Peyer's patch (tissue), 4 donors: ENCODE results near the gene CDKN2A. TPM values are rescaled to one million over a fixed set of nuclear protein-coding genes. Genes with fewer than 3 reads are reported as not detected.
A peak's percentile ranks its signal among the peaks of the same experiment; 100 is the strongest.

Experiments
- DNase-seq, 3 donors: peaks; one replicate each; pipeline ENCODE4 v3.0.0-alpha.2; 2017 to 2019
- H3K27ac ChIP-seq, 4 donors: fragments of 200-600 bp; sonication (generic); one replicate each; pipeline ENCODE4 v1.5.1; 2016 to 2019
- H3K27me3 ChIP-seq, 2 donors: fragments of 200-600 bp; sonication (generic); one replicate each; pipeline ENCODE4 v1.5.1; 2019
- H3K36me3 ChIP-seq, 3 donors: fragments of 200-600 bp; sonication (generic); one replicate each; pipeline ENCODE4 v1.5.1; 2016 to 2019
- H3K4me1 ChIP-seq, 4 donors: fragments of 200-600 bp; sonication (generic); one replicate each; pipeline ENCODE4 v1.5.1; 2016 to 2019
- H3K4me3 ChIP-seq, 4 donors: fragments of 200-600 bp; sonication (generic); 1 replicate in 3 of 4; 2 replicates in 1 of 4; pipeline ENCODE4 v1.5.1; 2016 to 2019; ENCODE audit warnings: mild to moderate bottlenecking in 1 of 4
- H3K9me3 ChIP-seq, 4 donors: fragments of 200-600 bp; sonication (generic); one replicate each; pipeline ENCODE4 v1.5.1; 2016 to 2019; ENCODE audit warnings: mild to moderate bottlenecking in 1 of 4
- POLR2A ChIP-seq, 2 donors: fragments of 450-650 bp; IDR thresholded peaks; one replicate each; pipeline ENCODE4 v1.5.1; 2017; ENCODE audit warnings: antibody characterized with exemption in 2 of 2, mild to moderate bottlenecking in 2 of 2, moderate library complexity in 2 of 2
- total RNA-seq, 4 donors: library from RNA; depleted of rRNA; stranded (reverse); fragments of >200 nt; gene quantifications; one replicate each; pipeline ENCODE4 v1.1.0, GENCODE V29; 2016
- TF ChIP-seq, protein P1 (sequence below), 6 experiments: fragments of 450-650 bp in 4 of 6; fragments of 200-600 bp in 2 of 6; sonication (generic) in 1 of 6; IDR thresholded peaks; one replicate each; pipeline ENCODE4 v1.5.1; 2017 to 2019; ENCODE audit warnings: antibody characterized with exemption in 6 of 6, mild to moderate bottlenecking in 3 of 6, moderate library complexity in 1 of 6

CDKN2A gene
- total RNA-seq, 4 donors from 2014 or later: 12.9 to 37.1 (median 20.8) TPM; not detected in 1

- Histone ChIP-seq H3K27ac (no peak overlapping the region), H3K4me3 (no peak overlapping the region), H3K9me3 (no peaks in the 10 kb centered on the region), H3K27me3 (no peaks in the 10 kb centered on the region), H3K36me3 (no peaks in the 10 kb centered on the region), H3K4me1 (no peaks in the 10 kb centered on the region)
- TF ChIP-seq, protein P1, sequence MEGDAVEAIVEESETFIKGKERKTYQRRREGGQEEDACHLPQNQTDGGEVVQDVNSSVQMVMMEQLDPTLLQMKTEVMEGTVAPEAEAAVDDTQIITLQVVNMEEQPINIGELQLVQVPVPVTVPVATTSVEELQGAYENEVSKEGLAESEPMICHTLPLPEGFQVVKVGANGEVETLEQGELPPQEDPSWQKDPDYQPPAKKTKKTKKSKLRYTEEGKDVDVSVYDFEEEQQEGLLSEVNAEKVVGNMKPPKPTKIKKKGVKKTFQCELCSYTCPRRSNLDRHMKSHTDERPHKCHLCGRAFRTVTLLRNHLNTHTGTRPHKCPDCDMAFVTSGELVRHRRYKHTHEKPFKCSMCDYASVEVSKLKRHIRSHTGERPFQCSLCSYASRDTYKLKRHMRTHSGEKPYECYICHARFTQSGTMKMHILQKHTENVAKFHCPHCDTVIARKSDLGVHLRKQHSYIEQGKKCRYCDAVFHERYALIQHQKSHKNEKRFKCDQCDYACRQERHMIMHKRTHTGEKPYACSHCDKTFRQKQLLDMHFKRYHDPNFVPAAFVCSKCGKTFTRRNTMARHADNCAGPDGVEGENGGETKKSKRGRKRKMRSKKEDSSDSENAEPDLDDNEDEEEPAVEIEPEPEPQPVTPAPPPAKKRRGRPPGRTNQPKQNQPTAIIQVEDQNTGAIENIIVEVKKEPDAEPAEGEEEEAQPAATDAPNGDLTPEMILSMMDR (IDR thresholded peaks at IDR 0.05): no peak
- DNase-seq: no peak
Observed at GRCh38 chr9:22022396-22022795, 28.2 kb upstream of the CDKN2A start.

DNA sequence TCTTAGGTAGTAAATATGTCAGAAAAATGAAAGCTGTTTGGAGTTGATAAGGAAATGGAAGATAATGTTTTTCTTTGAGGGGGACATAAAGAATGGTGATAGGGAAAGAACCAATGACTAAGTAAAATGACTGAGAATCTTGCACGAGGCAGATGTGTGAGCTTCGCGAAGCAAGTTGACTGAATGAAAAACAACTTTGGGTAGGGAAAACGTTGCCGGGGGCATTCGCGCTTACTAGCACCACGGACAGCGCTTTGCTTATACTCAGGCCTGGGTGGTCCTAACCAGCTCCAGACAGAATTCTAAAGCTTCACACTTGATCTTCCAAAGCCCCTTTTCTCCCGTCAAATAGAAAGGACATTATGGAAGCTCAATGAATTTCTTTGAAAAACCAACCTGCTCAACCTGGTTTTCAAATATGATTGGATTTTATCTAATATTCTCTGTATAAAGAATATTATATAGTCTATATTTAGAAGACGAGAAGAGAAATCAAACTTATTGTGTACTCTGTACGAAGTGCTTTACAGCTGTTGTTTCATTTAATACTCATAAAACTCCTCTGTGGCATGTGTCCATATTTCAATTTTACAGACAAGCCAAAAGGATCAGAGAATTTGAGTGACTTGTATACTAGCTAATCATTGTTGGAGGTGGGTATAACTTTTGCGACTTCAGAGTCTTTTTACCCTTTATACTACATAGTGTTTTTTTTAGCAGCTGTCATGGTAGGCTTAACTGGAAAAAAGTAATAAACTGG lies 16.9 kb upstream of the CDKN2A start:
- Histone ChIP-seq H3K27ac (no peak overlapping the region), H3K36me3 (no peaks in the 10 kb centered on the region), H3K27me3 (peaks cover 0 to 3% of the 10 kb centered on the region in 2 donors), H3K4me1 (peaks cover 0 to 6% (median under 1%) of the 10 kb centered on the region in 4 donors), H3K4me3 (no peak overlapping the region), H3K9me3 (no peaks in the 10 kb centered on the region)
- TF ChIP-seq, protein P1 (IDR thresholded peaks at IDR 0.05): no peak
- TF ChIP-seq POLR2A (IDR thresholded peaks at IDR 0.05): no peak
- DNase-seq: no peak

- TF ChIP-seq, protein P1 (IDR thresholded peaks at IDR 0.05): no peak
- no peak for TF ChIP-seq POLR2A (IDR thresholded peaks at IDR 0.05)
- Histone ChIP-seq H3K4me1 (peaks cover 0 to 6% (median 3%) of the 10 kb centered on the region in 4 donors), H3K27ac (peak overlapping the region; percentile 3 to 94 (median 86)), H3K4me3 (peak overlapping the region; percentile 64 to 76 (median 68)), H3K27me3 (peaks cover 0 to 9% of the 10 kb centered on the region in 2 donors), H3K9me3 (no peaks in the 10 kb centered on the region), H3K36me3 (peaks cover 0 to 7% (median 0%) of the 10 kb centered on the region in 3 donors)
- DNase-seq: no peak
Observed at GRCh38 chr9:22009506-22009867, 15.3 kb upstream of the CDKN2A start.

DNA sequence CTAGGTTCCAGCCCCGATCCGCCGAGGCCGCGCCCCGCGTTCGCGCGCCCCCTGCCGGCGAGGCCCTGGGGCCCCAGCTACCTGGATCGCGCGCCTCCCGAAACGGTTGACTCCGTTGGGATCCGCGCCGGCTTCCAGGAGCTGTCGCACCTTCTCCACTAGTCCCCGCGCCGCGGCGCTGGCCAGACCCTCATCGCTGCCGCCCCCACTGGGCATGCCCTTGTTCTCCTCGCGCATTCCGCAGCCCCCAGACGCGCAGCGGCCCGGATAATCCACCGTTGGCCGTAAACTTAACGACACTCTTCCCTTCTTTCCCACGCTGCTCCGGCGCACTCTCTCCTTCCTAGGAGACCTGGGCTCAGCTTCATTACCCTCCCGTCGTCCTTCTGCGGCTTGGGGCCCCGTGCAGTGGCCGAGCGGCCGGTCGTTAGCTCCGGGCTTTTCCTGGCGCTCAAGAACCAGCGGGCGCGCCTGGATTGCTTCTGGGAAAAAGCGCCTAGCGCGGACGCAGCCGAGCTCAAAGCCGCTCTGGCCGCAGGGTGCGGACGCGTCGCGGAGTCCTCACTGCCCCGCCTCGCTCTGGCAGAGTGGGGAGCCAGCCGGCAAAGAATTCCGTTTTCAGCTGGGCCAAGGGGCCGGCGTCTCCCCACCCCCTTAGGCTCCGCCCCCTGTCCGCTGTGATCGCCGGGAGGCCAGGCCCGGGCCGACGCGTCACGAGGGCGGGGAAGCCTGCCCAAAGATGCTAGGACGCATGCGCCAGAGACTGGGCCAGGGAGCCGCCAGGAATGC lies 14.7 kb upstream of the CDKN2A start, which contains the start of gene CDKN2B:
TSS of gene CDKN2B (minus strand) at position 589 of the 789 bp plus-strand sequence. CDS start at position 237, 352 bp downstream.
- Histone ChIP-seq H3K9me3 (no peaks in the 10 kb centered on the region), H3K4me3 (peak within 1 kb of the TSS; percentile 64 to 76 (median 68)), H3K27me3 (peaks cover 0 to 9% of the 10 kb centered on the region in 2 donors), H3K4me1 (peaks cover 0 to 6% (median 3%) of the 10 kb centered on the region in 4 donors), H3K36me3 (peaks cover 0 to 7% (median 0%) of the 10 kb centered on the region in 3 donors), H3K27ac (peak within 1 kb of the TSS; percentile 79 to 94 (median 88))
- DNase-seq: peak; percentile 82 to 98 (median 96)
- TF ChIP-seq, protein P1 (IDR thresholded peaks at IDR 0.05): peak; percentile 66 to 98 (median 90)
- TF ChIP-seq POLR2A (IDR thresholded peaks at IDR 0.05): peak; percentile 91 to 94

- peaks cover 0 to 7% (median 0%) of the 10 kb centered on the region in 3 donors for H3K36me3 ChIP-seq
- peaks cover 0 to 6% (median 3%) of the 10 kb centered on the region in 4 donors for H3K4me1 ChIP-seq
- no peak for TF ChIP-seq POLR2A (IDR thresholded peaks at IDR 0.05)
- TF ChIP-seq, protein P1 (IDR thresholded peaks at IDR 0.05): no peak
- H3K4me3 ChIP-seq: peak overlapping the region; percentile 64 to 76 (median 68)
- DNase-seq: no peak
- H3K27ac ChIP-seq: peak overlapping the region; percentile 79 to 94 (median 88)
- peaks cover 0 to 9% of the 10 kb centered on the region in 2 donors for H3K27me3 ChIP-seq
- no peaks in the 10 kb centered on the region for H3K9me3 ChIP-seq
Observed at GRCh38 chr9:22008384-22008716, 14.2 kb upstream of the CDKN2A start.
